NCI-H1048 (cell line): ENCODE results near the gene SLC6A13.

Experiments used
- DNase-seq: peaks from one replicate; lab custom pipeline; 2025; lab: John Stamatoyannopoulos, UW

The SLC6A13 gene

GRCh38 chr12:214003-214741, 48.5 kb downstream of the SLC6A13 start, which contains the start of gene SLC6A12:
Gene SLC6A12, minus strand, starts transcription at chr12:214157. Its CDS starts 4,171 bp downstream, at chr12:209986.
- DNase-seq, result no peak

- DNase-seq, result no peak
Observed at GRCh38 chr12:213527-213932, 49.1 kb downstream of the SLC6A13 start.

GRCh38 chr12:212715-213526, 49.7 kb downstream of the SLC6A13 start:
- no peak for DNase-seq

GRCh38 chr12:212415-212714, 50.3 kb downstream of the SLC6A13 start:
- DNase-seq, result no peak

GRCh38 chr12:211639-212414, 50.8 kb downstream of the SLC6A13 start:
- DNase-seq, result no peak

GRCh38 chr12:211142-211465, 51.5 kb downstream of the SLC6A13 start:
- DNase-seq, result no peak

GRCh38 chr12:210277-211141, 52.1 kb downstream of the SLC6A13 start:
- no peak for DNase-seq

GRCh38 chr12:209851-210250, 52.8 kb downstream of the SLC6A13 start:
- no peak for DNase-seq

- no peak for DNase-seq
Observed at GRCh38 chr12:209246-209645, 53.4 kb downstream of the SLC6A13 start.

GRCh38 chr12:208813-209212, 53.8 kb downstream of the SLC6A13 start:
- no peak for DNase-seq

- DNase-seq, result no peak
Observed at GRCh38 chr12:207804-208203, 54.8 kb downstream of the SLC6A13 start.

- no peak for DNase-seq
Observed at GRCh38 chr12:206746-207440, 55.7 kb downstream of the SLC6A13 start.

GRCh38 chr12:205026-205425, 57.6 kb downstream of the SLC6A13 start:
- DNase-seq, result no peak

GRCh38 chr12:204261-204678, 58.4 kb downstream of the SLC6A13 start:
- DNase-seq, result no peak

GRCh38 chr12:203462-204260, 59.0 kb downstream of the SLC6A13 start:
- DNase-seq, result no peak

GRCh38 chr12:203074-203461, 59.6 kb downstream of the SLC6A13 start:
- no peak for DNase-seq

- no peak for DNase-seq
Observed at GRCh38 chr12:202081-202731, 60.4 kb downstream of the SLC6A13 start.

GRCh38 chr12:201361-201760, 61.3 kb downstream of the SLC6A13 start:
- DNase-seq, result no peak

GRCh38 chr12:198705-199104, 63.9 kb downstream of the SLC6A13 start:
- no peak for DNase-seq
